ENCODE data around the gene HAGH.

HAGH gene

DNA sequence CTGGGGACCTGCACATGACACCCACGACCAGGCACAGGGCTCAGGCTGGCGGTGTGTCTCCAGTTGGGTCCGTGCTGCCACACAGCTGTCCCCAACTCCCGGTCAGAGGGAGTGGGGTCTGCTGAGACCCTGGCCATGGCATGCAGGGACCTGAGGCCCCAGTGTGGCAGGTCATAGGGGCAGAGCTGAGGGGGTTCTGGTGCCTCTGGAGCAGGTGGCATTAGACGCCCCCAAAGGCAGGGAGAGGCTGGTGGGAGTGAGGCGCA is 39.6 kb downstream of the HAGH start:
- peaks cover 0 to 16% of the 10 kb centered on the region in 2 donors for H3K36me3 ChIP-seq (ENCODE audit: control insufficient read depth in 2 of 2, insufficient read depth in 2 of 2, low read length in 2 of 2)
- no peaks in the 10 kb centered on the region for H3K9me3 ChIP-seq (ENCODE audit: control insufficient read depth in 2 of 2, low read length in 2 of 2)
- no peak overlapping the region for H3K9ac ChIP-seq (ENCODE audit: low read depth in 1 of 2, low read length in 2 of 2)
- H3K27ac ChIP-seq (ENCODE audit: low read depth in 2 of 2, low read length in 2 of 2) = no peak overlapping the region
- H3K4me3 ChIP-seq (ENCODE audit: low read length in 2 of 2) = no peak overlapping the region
- no peaks in the 10 kb centered on the region for H3K27me3 ChIP-seq (ENCODE audit: control insufficient read depth in 2 of 2, insufficient read depth in 2 of 2, low read length in 2 of 2)
- peaks cover 4 to 6% of the 10 kb centered on the region in 2 donors for H3K4me1 ChIP-seq (ENCODE audit: control insufficient read depth in 2 of 2, insufficient read depth in 2 of 2, low read length in 2 of 2)

DNA sequence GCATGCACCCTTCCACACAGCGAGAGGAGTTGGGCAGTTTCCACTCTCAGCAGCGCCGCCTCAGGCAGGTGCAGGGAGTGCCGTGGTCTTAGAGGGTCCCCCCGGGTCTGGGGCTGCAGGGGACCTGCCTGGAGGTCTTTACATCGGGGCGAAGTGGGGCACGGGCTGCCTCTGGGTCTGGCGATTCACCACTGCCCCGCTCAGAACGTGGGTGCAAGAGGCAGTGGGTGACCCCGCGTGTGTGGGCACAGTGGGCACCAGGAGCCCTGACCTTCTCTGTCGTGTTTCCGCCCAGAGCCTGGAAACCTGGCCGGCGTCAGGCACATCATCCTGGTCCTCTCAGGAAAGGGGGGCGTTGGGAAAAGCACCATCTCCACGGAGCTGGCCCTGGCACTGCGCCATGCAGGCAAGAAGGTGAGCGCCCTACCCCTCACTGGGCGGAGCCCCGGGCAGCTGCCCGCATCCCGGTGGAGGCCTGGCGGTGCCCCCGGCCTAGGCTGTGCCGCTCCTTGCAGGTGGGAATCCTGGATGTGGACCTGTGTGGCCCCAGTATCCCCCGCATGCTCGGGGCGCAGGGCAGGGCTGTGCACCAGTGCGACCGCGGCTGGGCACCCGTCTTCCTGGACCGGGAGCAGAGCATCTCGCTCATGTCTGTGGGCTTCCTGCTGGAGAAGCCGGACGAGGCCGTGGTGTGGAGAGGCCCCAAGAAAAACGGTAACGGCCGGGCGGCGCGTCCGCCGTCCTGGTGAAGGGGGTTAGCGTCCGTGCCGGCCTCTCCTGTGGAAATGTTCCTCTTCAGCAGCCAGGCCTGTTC is 40.2 kb downstream of the HAGH start:
- Histone ChIP-seq H3K9ac (ENCODE audit: low read depth in 1 of 2, low read length in 2 of 2) (no peak overlapping the region), H3K4me3 (ENCODE audit: low read length in 2 of 2) (no peak overlapping the region), H3K27ac (ENCODE audit: low read depth in 2 of 2, low read length in 2 of 2) (no peak overlapping the region), H3K27me3 (ENCODE audit: control insufficient read depth in 2 of 2, insufficient read depth in 2 of 2, low read length in 2 of 2) (no peaks in the 10 kb centered on the region), H3K36me3 (ENCODE audit: control insufficient read depth in 2 of 2, insufficient read depth in 2 of 2, low read length in 2 of 2) (peaks cover 0 to 16% of the 10 kb centered on the region in 2 donors), H3K4me1 (ENCODE audit: control insufficient read depth in 2 of 2, insufficient read depth in 2 of 2, low read length in 2 of 2) (peaks cover 8 to 9% of the 10 kb centered on the region in 2 donors), H3K9me3 (ENCODE audit: control insufficient read depth in 2 of 2, low read length in 2 of 2) (no peaks in the 10 kb centered on the region)

DNA sequence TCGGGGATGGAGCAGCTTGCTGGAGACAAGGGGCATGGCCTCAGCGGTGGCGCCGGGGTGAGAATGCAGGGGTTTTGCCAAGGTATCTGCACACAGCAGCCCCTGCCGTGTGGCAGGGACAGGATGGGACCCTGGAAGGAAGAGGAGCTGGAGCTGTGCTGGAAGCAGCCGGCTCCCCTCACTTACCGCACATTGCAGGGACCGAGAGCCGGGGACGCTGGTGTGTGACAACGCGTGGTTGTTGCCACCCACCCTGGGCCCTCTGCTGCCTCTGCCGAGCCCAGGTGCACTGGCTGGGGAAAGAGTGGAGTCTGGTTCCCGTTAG is 40.8 kb downstream of the HAGH start:
- no peak overlapping the region for H3K27ac ChIP-seq (ENCODE audit: low read depth in 2 of 2, low read length in 2 of 2)
- no peaks in the 10 kb centered on the region for H3K9me3 ChIP-seq (ENCODE audit: control insufficient read depth in 2 of 2, low read length in 2 of 2)
- peaks cover 4 to 19% of the 10 kb centered on the region in 2 donors for H3K36me3 ChIP-seq (ENCODE audit: control insufficient read depth in 2 of 2, insufficient read depth in 2 of 2, low read length in 2 of 2)
- H3K27me3 ChIP-seq (ENCODE audit: control insufficient read depth in 2 of 2, insufficient read depth in 2 of 2, low read length in 2 of 2) = no peaks in the 10 kb centered on the region
- H3K9ac ChIP-seq (ENCODE audit: low read depth in 1 of 2, low read length in 2 of 2) = no peak overlapping the region
- no peak overlapping the region for H3K4me3 ChIP-seq (ENCODE audit: low read length in 2 of 2)
- H3K4me1 ChIP-seq (ENCODE audit: control insufficient read depth in 2 of 2, insufficient read depth in 2 of 2, low read length in 2 of 2) = peaks cover 15% of the 10 kb centered on the region in 2 donors

DNA sequence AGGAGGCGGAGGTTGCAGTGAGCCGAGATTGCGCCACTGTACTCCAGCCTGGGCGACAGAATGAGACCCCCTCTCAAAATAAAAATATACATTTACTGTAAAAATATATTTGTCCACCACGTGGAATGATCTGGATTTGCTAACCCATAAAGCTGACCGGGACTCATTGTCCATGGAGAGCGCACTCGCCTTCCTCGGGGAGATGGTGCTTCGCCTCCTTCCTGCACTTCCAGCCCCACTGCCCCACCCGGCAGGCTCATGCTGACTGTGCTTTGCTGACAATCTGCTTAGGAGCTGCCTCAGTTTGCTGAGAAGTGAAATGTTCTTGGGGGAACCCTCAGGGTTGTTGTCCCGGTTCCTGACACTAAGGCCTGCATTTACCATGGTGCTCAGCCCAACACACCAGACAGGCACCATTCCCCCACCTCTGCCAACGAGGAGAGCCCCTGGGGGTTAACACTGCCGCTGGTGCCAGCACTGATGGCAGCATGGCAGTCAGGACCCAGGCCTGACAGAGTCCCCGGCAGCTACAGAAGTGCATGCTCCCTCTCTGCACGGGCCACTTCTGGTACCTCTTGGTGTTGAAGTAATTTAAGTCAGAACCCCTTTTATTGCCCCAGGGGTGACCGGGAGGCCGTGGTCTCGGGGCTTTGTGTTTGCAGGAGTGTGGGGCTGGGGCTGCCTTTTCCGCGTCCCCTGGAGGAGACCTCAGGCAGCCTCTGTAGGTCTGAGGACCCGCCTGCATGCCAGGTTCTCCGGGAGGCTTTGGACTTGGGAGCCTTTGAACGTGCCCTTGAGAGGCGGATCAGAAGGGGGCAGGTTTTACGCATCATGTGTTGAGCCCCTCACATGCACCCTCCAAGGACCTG is 41.4 kb downstream of the HAGH start:
- no peak overlapping the region for H3K27ac ChIP-seq (ENCODE audit: low read depth in 2 of 2, low read length in 2 of 2)
- H3K36me3 ChIP-seq (ENCODE audit: control insufficient read depth in 2 of 2, insufficient read depth in 2 of 2, low read length in 2 of 2) = peaks cover 4 to 20% of the 10 kb centered on the region in 2 donors
- H3K4me1 ChIP-seq (ENCODE audit: control insufficient read depth in 2 of 2, insufficient read depth in 2 of 2, low read length in 2 of 2) = peaks cover 15 to 17% of the 10 kb centered on the region in 2 donors
- H3K9ac ChIP-seq (ENCODE audit: low read depth in 1 of 2, low read length in 2 of 2) = no peak overlapping the region
- H3K9me3 ChIP-seq (ENCODE audit: control insufficient read depth in 2 of 2, low read length in 2 of 2) = no peaks in the 10 kb centered on the region
- no peaks in the 10 kb centered on the region for H3K27me3 ChIP-seq (ENCODE audit: control insufficient read depth in 2 of 2, insufficient read depth in 2 of 2, low read length in 2 of 2)
- no peak overlapping the region for H3K4me3 ChIP-seq (ENCODE audit: low read length in 2 of 2)

DNA sequence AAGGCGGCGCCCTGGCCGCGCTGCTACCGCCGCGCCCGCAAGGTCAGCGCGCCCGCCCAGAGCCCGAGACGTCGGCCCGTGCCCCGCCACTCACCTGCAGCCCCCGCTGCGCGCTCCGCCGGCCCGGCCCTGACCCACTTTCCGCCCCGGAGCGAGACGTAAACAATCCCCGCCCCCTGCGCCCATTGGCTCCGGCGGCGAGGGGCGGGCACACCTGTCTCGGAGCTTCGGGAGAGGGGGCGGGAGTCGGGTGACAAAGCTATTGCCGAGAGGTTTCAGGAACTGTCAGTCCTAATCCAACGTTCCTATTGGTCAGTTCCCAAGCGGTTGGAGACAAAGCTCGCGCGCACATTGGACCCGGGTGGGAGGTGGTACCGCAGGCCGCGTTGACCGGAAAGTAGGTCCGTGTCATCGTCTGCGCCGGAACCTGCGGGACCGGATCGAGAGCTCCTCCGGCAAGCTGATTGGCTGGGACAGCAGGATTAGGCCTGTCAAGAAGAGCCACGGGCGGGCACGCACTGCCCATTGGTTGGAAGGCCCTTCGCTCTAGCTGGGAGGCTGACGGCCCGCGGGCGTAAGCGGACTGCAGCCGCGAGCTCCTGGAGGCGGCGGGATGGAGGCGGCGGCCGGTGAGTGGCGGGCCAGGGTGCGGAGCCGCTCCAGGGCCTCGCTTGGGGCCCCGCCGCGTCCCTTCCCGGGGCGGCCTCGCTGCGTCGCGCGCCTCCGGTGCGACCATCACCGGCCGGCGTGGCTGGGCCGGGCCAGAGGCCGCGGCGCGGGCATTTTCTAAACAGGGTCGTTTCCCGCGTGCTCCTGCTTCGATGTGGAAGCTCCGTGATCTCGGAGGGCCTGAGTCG is 44.0 kb downstream of the HAGH start, which contains the start of the genes NUBP2 and SPSB3:
NUBP2 (plus strand) TSS at position 553 of the 857 bp plus-strand sequence; CDS start at position 614, 61 bp downstream.
SPSB3 (minus strand) TSS at position 164 of the 857 bp plus-strand sequence. CDS start 1,088 bp downstream, outside the sequence.
- Histone ChIP-seq H3K27ac (ENCODE audit: low read depth in 2 of 2, low read length in 2 of 2) (peak within 1 kb of the TSS; percentile 80 to 86), H3K9ac (ENCODE audit: low read depth in 1 of 2, low read length in 2 of 2) (peak within 1 kb of the TSS; percentile 73 to 78), H3K36me3 (ENCODE audit: control insufficient read depth in 2 of 2, insufficient read depth in 2 of 2, low read length in 2 of 2) (peaks cover 11 to 19% of the 10 kb centered on the region in 2 donors), H3K27me3 (ENCODE audit: control insufficient read depth in 2 of 2, insufficient read depth in 2 of 2, low read length in 2 of 2) (no peaks in the 10 kb centered on the region), H3K4me3 (ENCODE audit: low read length in 2 of 2) (peak within 1 kb of the TSS; percentile 79 to 85), H3K4me1 (ENCODE audit: control insufficient read depth in 2 of 2, insufficient read depth in 2 of 2, low read length in 2 of 2) (peaks cover 15 to 17% of the 10 kb centered on the region in 2 donors), H3K9me3 (ENCODE audit: control insufficient read depth in 2 of 2, low read length in 2 of 2) (no peaks in the 10 kb centered on the region)

DNA sequence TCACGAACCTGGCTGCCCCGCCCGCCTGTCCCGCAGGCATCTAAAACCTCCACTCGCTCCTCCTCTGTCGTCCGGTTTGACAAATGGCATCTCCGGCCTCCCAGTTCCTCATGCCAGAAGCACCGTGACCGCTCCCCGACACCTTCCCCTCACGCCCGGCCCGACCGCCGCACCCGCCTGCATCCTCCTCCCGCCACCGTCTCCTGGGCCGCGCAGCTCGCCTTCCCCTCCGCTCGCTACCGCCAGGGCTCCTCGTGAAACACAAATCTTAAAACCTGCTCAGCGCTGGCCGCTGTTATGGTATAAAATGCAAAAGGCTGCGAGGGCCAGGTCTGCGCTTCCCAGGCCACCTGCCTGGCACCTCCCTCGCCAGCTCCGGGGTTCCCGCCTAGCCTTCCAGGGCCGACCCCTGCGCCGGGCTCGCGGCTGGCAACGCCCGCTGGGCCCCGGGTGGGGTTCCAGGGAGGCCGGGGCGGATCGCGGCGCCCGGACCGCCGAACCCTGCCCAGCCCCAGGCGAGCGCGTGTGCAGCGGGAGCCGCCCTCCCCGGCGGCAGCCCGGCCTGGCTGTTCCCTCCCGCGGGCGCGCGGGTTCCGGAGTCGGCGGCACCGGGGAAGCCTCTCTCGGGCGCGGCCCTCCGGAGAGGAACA is 44.7 kb downstream of the HAGH start:
- no peaks in the 10 kb centered on the region for H3K9me3 ChIP-seq (ENCODE audit: control insufficient read depth in 2 of 2, low read length in 2 of 2)
- H3K4me1 ChIP-seq (ENCODE audit: control insufficient read depth in 2 of 2, insufficient read depth in 2 of 2, low read length in 2 of 2) = peaks cover 15 to 17% of the 10 kb centered on the region in 2 donors
- H3K27ac ChIP-seq (ENCODE audit: low read depth in 2 of 2, low read length in 2 of 2) = peak overlapping the region; percentile 80 to 86
- H3K4me3 ChIP-seq (ENCODE audit: low read length in 2 of 2) = peak overlapping the region; percentile 79
- no peaks in the 10 kb centered on the region for H3K27me3 ChIP-seq (ENCODE audit: control insufficient read depth in 2 of 2, insufficient read depth in 2 of 2, low read length in 2 of 2)
- peaks cover 16 to 24% of the 10 kb centered on the region in 2 donors for H3K36me3 ChIP-seq (ENCODE audit: control insufficient read depth in 2 of 2, insufficient read depth in 2 of 2, low read length in 2 of 2)
- peak overlapping the region; percentile 56 to 78 for H3K9ac ChIP-seq (ENCODE audit: low read depth in 1 of 2, low read length in 2 of 2)

DNA sequence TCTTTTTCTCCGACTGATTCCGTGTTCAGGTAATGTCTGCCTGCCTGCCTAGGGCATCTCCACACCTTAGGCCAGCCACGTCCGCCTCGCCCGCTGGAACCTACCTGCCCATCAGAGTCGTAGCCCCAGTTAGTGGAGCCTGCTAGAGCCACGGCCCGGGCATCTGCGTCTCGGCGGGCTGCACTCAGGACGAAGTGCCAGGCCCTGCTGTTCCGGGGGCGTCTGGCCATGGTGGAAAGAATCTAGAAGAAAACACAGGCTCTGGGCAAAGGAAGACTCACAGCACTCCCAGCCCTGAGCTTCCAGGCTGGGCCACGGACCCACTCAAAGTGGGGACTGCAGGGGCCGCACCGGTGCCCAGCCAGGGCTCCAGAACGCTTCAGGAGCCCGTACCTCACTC is 45.4 kb downstream of the HAGH start:
- Histone ChIP-seq H3K27ac (ENCODE audit: low read depth in 2 of 2, low read length in 2 of 2) (peak overlapping the region; percentile 80 to 86), H3K4me1 (ENCODE audit: control insufficient read depth in 2 of 2, insufficient read depth in 2 of 2, low read length in 2 of 2) (peaks cover 15 to 17% of the 10 kb centered on the region in 2 donors), H3K4me3 (ENCODE audit: low read length in 2 of 2) (peak overlapping the region; percentile 79), H3K9ac (ENCODE audit: low read depth in 1 of 2, low read length in 2 of 2) (peak overlapping the region; percentile 56 to 78), H3K27me3 (ENCODE audit: control insufficient read depth in 2 of 2, insufficient read depth in 2 of 2, low read length in 2 of 2) (no peaks in the 10 kb centered on the region), H3K36me3 (ENCODE audit: control insufficient read depth in 2 of 2, insufficient read depth in 2 of 2, low read length in 2 of 2) (peaks cover 21 to 25% of the 10 kb centered on the region in 2 donors), H3K9me3 (ENCODE audit: control insufficient read depth in 2 of 2, low read length in 2 of 2) (no peaks in the 10 kb centered on the region)

DNA sequence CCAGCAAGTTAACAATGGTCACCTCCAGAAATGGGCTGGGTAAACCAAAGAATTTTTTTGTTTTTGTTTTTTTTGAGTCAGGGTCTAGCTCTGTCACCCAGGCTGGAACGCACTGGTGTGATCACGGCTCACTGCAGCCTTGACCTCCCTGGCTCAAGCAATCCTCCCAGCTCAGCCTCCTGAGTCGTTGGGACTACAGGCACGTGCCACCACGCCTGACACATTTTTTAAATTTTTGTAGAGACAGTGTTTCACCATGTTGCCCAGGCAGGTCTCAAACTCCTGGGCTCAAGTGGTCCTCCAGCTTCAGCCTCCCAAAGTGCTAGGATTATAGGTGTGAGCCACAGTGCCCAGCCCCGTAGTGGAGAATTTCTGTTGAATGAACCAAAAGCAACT is 46.0 kb downstream of the HAGH start:
- H3K27ac ChIP-seq (ENCODE audit: low read depth in 2 of 2, low read length in 2 of 2) = no peak overlapping the region

More for the DNA sequence above, 46.0 kb downstream of the HAGH start:
- Histone ChIP-seq H3K4me3 (ENCODE audit: low read length in 2 of 2) (peak overlapping the region; percentile 79), H3K9me3 (ENCODE audit: control insufficient read depth in 2 of 2, low read length in 2 of 2) (no peaks in the 10 kb centered on the region), H3K27me3 (ENCODE audit: control insufficient read depth in 2 of 2, insufficient read depth in 2 of 2, low read length in 2 of 2) (no peaks in the 10 kb centered on the region), H3K36me3 (ENCODE audit: control insufficient read depth in 2 of 2, insufficient read depth in 2 of 2, low read length in 2 of 2) (peaks cover 23 to 30% of the 10 kb centered on the region in 2 donors), H3K9ac (ENCODE audit: low read depth in 1 of 2, low read length in 2 of 2) (no peak overlapping the region), H3K4me1 (ENCODE audit: control insufficient read depth in 2 of 2, insufficient read depth in 2 of 2, low read length in 2 of 2) (peaks cover 15 to 17% of the 10 kb centered on the region in 2 donors)

Measured in mucosa of rectum (tissue), 2 donors.